HEK293 (cell line): Measurements from ENCODE around the gene UFSP1.

Experiments
- CTCF ChIA-PET: fragments of 350-600 bp; formaldehyde crosslinking; extraction: SDS; loops from one replicate; lab custom pipeline; 2021; ENCODE audit warnings: antibody characterized with exemption; lab: Yijun Ruan, JAX
- POLR2A ChIA-PET: fragments of 300-600 bp; formaldehyde crosslinking; extraction: SDS; loops from one replicate; lab custom pipeline; 2020; ENCODE audit warnings: antibody characterized with exemption, inconsistent platforms; lab: Yijun Ruan, JAX
- H3K27ac ChIP-seq: fragments of 200-500 bp; sonication (Bioruptor generic); 2 replicates; pipeline ENCODE4 v1.5.1; 2014; ENCODE audit warnings: low read depth, low read length, control low read depth, inconsistent platforms; ENCODE audit errors: extremely low read depth
- H3K36me3 ChIP-seq, 2 experiments: fragments of 200-500 bp in 1 of 2; sonication (Bioruptor generic) in 1 of 2; 1 replicate in 1 of 2; 2 replicates in 1 of 2; pipeline ENCODE4 v1.5.1; 2014 to 2017; ENCODE audit warnings: inconsistent platforms in 2 of 2, low read length in 2 of 2; ENCODE audit not compliant: control insufficient read depth in 2 of 2, insufficient read depth in 1 of 2
- H3K4me1 ChIP-seq: fragments of 200-500 bp; sonication (Bioruptor generic); 2 replicates; pipeline ENCODE4 v1.5.1; 2014; ENCODE audit warnings: mild to moderate bottlenecking, low read length, inconsistent platforms; ENCODE audit not compliant: control insufficient read depth, insufficient read depth
- H3K4me3 ChIP-seq: 2 replicates; pipeline ENCODE4 v1.5.1; 2011; ENCODE audit warnings: low read depth, mild to moderate bottlenecking, control low read depth, low read length, moderate library complexity
- H3K9me3 ChIP-seq: fragments of 200-500 bp; sonication (Bioruptor generic); 2 replicates; pipeline ENCODE4 v1.5.1; 2014; ENCODE audit warnings: low read depth, low read length, inconsistent platforms; ENCODE audit not compliant: control insufficient read depth, insufficient read depth
- BCL11A ChIP-seq: fragments of 450-650 bp; formaldehyde crosslinking; IDR thresholded peaks from 2 replicates; pipeline ENCODE4 v1.5.1; 2016; ENCODE audit warnings: low read depth, missing biosample characterization, missing genetic modification characterization
- BCL6B ChIP-seq: fragments of 450-650 bp; formaldehyde crosslinking; IDR thresholded peaks from 2 replicates; pipeline ENCODE4 v1.5.1; 2017; ENCODE audit warnings: missing biosample characterization, missing genetic modification characterization
- EGR2 ChIP-seq: fragments of 450-650 bp; formaldehyde crosslinking; IDR thresholded peaks from 2 replicates; pipeline ENCODE4 v1.5.1; 2016; ENCODE audit warnings: low read depth, missing biosample characterization, missing genetic modification characterization
- GLI4 ChIP-seq: fragments of 450-650 bp; formaldehyde crosslinking; IDR thresholded peaks from 2 replicates; pipeline ENCODE4 v1.5.1; 2016; ENCODE audit warnings: missing biosample characterization, missing genetic modification characterization
- GLIS2 ChIP-seq: fragments of 450-650 bp; formaldehyde crosslinking; IDR thresholded peaks from 2 replicates; pipeline ENCODE4 v1.5.1; 2016; ENCODE audit warnings: missing biosample characterization, missing genetic modification characterization
- KLF9 ChIP-seq: fragments of 450-650 bp; formaldehyde crosslinking; IDR thresholded peaks from 2 replicates; pipeline ENCODE4 v1.5.1; 2016; ENCODE audit warnings: missing biosample characterization, missing genetic modification characterization, low read depth
- TCF7L2 ChIP-seq: IDR thresholded peaks from 2 replicates; pipeline ENCODE4 v1.6.1; 2011; ENCODE audit warnings: low read depth, mild to moderate bottlenecking, inconsistent platforms, low read length, moderate library complexity, borderline replicate concordance
- ZBTB1 ChIP-seq: fragments of 450-650 bp; formaldehyde crosslinking; IDR thresholded peaks from 2 replicates; pipeline ENCODE4 v1.5.1; 2016; ENCODE audit warnings: missing biosample characterization, missing genetic modification characterization
- ZBTB20 ChIP-seq: fragments of 450-650 bp; formaldehyde crosslinking; IDR thresholded peaks from 2 replicates; pipeline ENCODE4 v1.5.1; 2016; ENCODE audit warnings: missing biosample characterization, missing genetic modification characterization
- ZFHX2 ChIP-seq: fragments of 450-650 bp; formaldehyde crosslinking; conservative IDR thresholded peaks from 2 replicates; pipeline ENCODE4 v1.5.1; 2016; ENCODE audit warnings: missing biosample characterization, missing genetic modification characterization
- ZFP41 ChIP-seq: fragments of 450-650 bp; formaldehyde crosslinking; IDR thresholded peaks from 2 replicates; pipeline ENCODE4 v1.5.1; 2016; ENCODE audit warnings: missing biosample characterization, missing genetic modification characterization, borderline replicate concordance
- ZNF121 ChIP-seq: fragments of 450-650 bp; formaldehyde crosslinking; IDR thresholded peaks from 2 replicates; pipeline ENCODE4 v1.5.1; 2016; ENCODE audit warnings: missing biosample characterization, missing genetic modification characterization
- ZNF133 ChIP-seq: fragments of 450-650 bp; formaldehyde crosslinking; IDR thresholded peaks from 2 replicates; pipeline ENCODE4 v1.5.1; 2016; ENCODE audit warnings: missing biosample characterization, missing genetic modification characterization
- ZNF16 ChIP-seq: fragments of 450-650 bp; formaldehyde crosslinking; IDR thresholded peaks from 2 replicates; pipeline ENCODE4 v1.5.1; 2016; ENCODE audit warnings: low read depth, missing biosample characterization, missing genetic modification characterization
- ZNF280D ChIP-seq: fragments of 450-650 bp; formaldehyde crosslinking; IDR thresholded peaks from 2 replicates; pipeline ENCODE4 v1.5.1; 2016; ENCODE audit warnings: missing biosample characterization, missing genetic modification characterization
- ZNF335 ChIP-seq: fragments of 450-650 bp; formaldehyde crosslinking; conservative IDR thresholded peaks from 2 replicates; pipeline ENCODE4 v1.5.1; 2016; ENCODE audit warnings: missing biosample characterization, missing genetic modification characterization
- ZNF341 ChIP-seq: fragments of 450-650 bp; formaldehyde crosslinking; IDR thresholded peaks from 2 replicates; pipeline ENCODE4; 2016; ENCODE audit warnings: low read depth, missing biosample characterization, missing genetic modification characterization
- ZNF366 ChIP-seq: fragments of 450-650 bp; formaldehyde crosslinking; conservative IDR thresholded peaks from 2 replicates; pipeline ENCODE4 v1.5.1; 2016; ENCODE audit warnings: missing biosample characterization, missing genetic modification characterization
- ZNF404 ChIP-seq: fragments of 450-650 bp; formaldehyde crosslinking; IDR thresholded peaks from 2 replicates; pipeline ENCODE4 v1.5.1; 2017; ENCODE audit warnings: missing biosample characterization, missing genetic modification characterization
- ZNF449 ChIP-seq: fragments of 450-650 bp; formaldehyde crosslinking; IDR thresholded peaks from 2 replicates; pipeline ENCODE4 v1.5.1; 2017; ENCODE audit warnings: missing biosample characterization, mild to moderate bottlenecking, missing genetic modification characterization, moderate library complexity
- ZNF510 ChIP-seq: fragments of 450-650 bp; formaldehyde crosslinking; IDR thresholded peaks from 2 replicates; pipeline ENCODE4 v1.5.1; 2018; ENCODE audit warnings: mild to moderate bottlenecking, missing genetic modification characterization, missing biosample characterization; ENCODE audit not compliant: insufficient replicate concordance
- ZNF549 ChIP-seq: fragments of 450-650 bp; IDR thresholded peaks from 2 replicates; pipeline ENCODE4 v1.5.1; 2018; ENCODE audit warnings: missing biosample characterization, missing genetic modification characterization, mild to moderate bottlenecking, inconsistent platforms, moderate library complexity
- ZNF707 ChIP-seq: fragments of 450-650 bp; formaldehyde crosslinking; IDR thresholded peaks from 2 replicates; pipeline ENCODE4 v1.5.1; 2016; ENCODE audit warnings: missing biosample characterization, missing genetic modification characterization
- ZNF785 ChIP-seq: fragments of 450-650 bp; formaldehyde crosslinking; IDR thresholded peaks from 2 replicates; pipeline ENCODE4 v1.5.1; 2016; ENCODE audit warnings: missing biosample characterization, missing genetic modification characterization
- ZNF837 ChIP-seq: fragments of 450-650 bp; formaldehyde crosslinking; IDR thresholded peaks from 2 replicates; pipeline ENCODE4 v1.5.1; 2016; ENCODE audit warnings: missing biosample characterization, missing genetic modification characterization
- ZNF843 ChIP-seq: fragments of 450-650 bp; formaldehyde crosslinking; IDR thresholded peaks from 2 replicates; pipeline ENCODE4 v1.5.1; 2016; ENCODE audit warnings: missing biosample characterization, missing genetic modification characterization
- ZSCAN30 ChIP-seq: fragments of 450-650 bp; IDR thresholded peaks from 2 replicates; pipeline ENCODE4 v1.5.1; 2018; ENCODE audit warnings: missing biosample characterization, mild to moderate bottlenecking, missing genetic modification characterization, moderate library complexity

The UFSP1 gene

GRCh38 chr7:100897772-100898454, 8.4 kb upstream of the UFSP1 start:
- H3K36me3 ChIP-seq = no peaks in the 10 kb centered on the region
- no peaks in the 10 kb centered on the region; the same call in 1 of the 2 replicates for H3K4me1 ChIP-seq
- no peaks in the 10 kb centered on the region for H3K9me3 ChIP-seq
- CTCF ChIA-PET = interaction anchor here (0.6 to 3.0 kb wide), 6 partner anchors 60 to 442 kb away, joined by 3 to 27 read pairs (median 4); no protein-coding TSS in a partner anchor
- POLR2A ChIA-PET = no interaction called here
- H3K4me3 ChIP-seq = no peak overlapping the region
- H3K27ac ChIP-seq = no peak overlapping the region
- no peak for TF ChIP-seq ZNF549 (tag by site-specific recombination)
- 0 out of 2 replicates have a peak, but pooled peaks have one; percentile 14 for TF ChIP-seq ZNF366 (tag by site-specific recombination)
- TF ChIP-seq BCL11A = no peak
- TF ChIP-seq ZNF133 = no peak

GRCh38 chr7:100896732-100897608, 7.5 kb upstream of the UFSP1 start:
- Histone ChIP-seq H3K27ac (peak overlapping the region; percentile 50; the same call in 1 of the 2 replicates), H3K4me3 (peak overlapping the region; percentile 20), H3K36me3 (no peaks in the 10 kb centered on the region), H3K4me1 (no peaks in the 10 kb centered on the region; the same call in 1 of the 2 replicates), H3K9me3 (no peaks in the 10 kb centered on the region)
- CTCF ChIA-PET = interaction anchor here (3.0 kb wide), 1 partner anchor 162 kb away, joined by 27 read pairs; no protein-coding TSS in a partner anchor
- POLR2A ChIA-PET = no interaction called here
- no peak for TF ChIP-seq TCF7L2
- no peak for TF ChIP-seq ZFP41 (tag by site-specific recombination)
- TF ChIP-seq GLI4 (tag by site-specific recombination) = 0 out of 2 replicates have a peak, but pooled peaks have one; percentile 30
- no peak for TF ChIP-seq ZBTB20 (tag by site-specific recombination)
- no peak for TF ChIP-seq ZNF843 (tag by site-specific recombination)
- TF ChIP-seq ZNF707 (tag by site-specific recombination) = no peak
- TF ChIP-seq ZNF837 (tag by site-specific recombination) = no peak
- peak; percentile 20; the same call in 1 of the 2 replicates for TF ChIP-seq ZSCAN30 (tag by site-specific recombination)
- no peak for TF ChIP-seq ZNF16
- TF ChIP-seq EGR2 = no peak
- 0 out of 2 replicates have a peak, but pooled peaks have one; percentile 30 for TF ChIP-seq ZBTB1 (tag by site-specific recombination)
- TF ChIP-seq ZNF510 (tag by site-specific recombination) = no peak
- peak; percentile 82; the same call in 1 of the 2 replicates for TF ChIP-seq GLIS2 (tag by site-specific recombination)
- no peak for TF ChIP-seq ZNF449 (tag by site-specific recombination)
- TF ChIP-seq BCL6B = 0 out of 2 replicates have a peak, but pooled peaks have one; percentile 9
- TF ChIP-seq KLF9 (tag by site-specific recombination) = peak; percentile 34; the same call in 1 of the 2 replicates
- no peak for TF ChIP-seq ZNF280D (tag by site-specific recombination)
- TF ChIP-seq ZFHX2 (tag by site-specific recombination) = peak; percentile 51
- TF ChIP-seq ZNF404 (tag by site-specific recombination) = no peak
- peak; percentile 23 for TF ChIP-seq ZNF341 (tag by site-specific recombination)
- TF ChIP-seq ZNF121 (tag by site-specific recombination) = no peak
- peak; percentile 32; the same call in 1 of the 2 replicates for TF ChIP-seq ZNF335 (tag by site-specific recombination)
- TF ChIP-seq ZNF785 (tag by site-specific recombination) = no peak
